ENCODE results near the gene BICDL1.
"Not testable (repeated sequence)": the region's sequence is repeated elsewhere in the genome, so short reads cannot be mapped to it uniquely, and the experiment has no call there.

Gene BICDL1

DNA sequence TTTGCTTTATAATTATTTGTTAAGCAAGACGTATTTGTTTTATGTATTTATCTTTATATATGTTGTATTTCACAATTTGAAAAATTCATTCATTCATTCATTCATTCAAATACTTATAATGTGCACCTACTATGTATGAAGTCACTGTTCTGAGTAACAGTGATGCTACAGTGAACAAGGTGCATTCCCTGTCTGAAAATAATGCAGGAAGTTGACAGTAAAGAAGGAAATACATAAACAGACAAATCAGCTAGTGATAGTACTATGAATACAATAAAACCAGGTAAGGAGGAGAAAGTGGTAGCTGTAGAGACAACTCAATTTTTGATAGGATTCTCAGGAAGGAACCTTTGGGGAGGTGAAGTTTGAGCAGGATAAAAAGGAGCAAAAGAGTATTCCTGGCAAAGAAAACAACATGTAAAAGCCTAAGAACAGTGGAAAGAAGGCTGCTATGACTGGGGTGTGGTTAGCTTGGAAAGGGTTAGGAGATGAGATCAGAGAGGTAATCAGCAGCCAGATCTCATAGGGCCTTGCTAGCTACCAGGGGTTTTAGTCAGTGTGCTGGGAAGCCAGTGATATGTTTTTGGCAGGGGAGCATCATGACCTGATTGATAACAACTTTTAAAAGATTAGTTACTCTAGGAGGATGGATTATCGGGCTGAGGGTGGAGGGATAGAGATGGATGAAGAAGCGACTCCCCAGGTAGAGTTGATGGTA lies 17.4 kb downstream of the BICDL1 start:
- peak; percentile 37 for DNase-seq
- ATAC-seq = peak; percentile 86

- peak; percentile 64 for ATAC-seq
- DNase-seq = peak; percentile 67
Observed at GRCh38 chr12:120007272-120007671, 18.2 kb downstream of the BICDL1 start.

DNA sequence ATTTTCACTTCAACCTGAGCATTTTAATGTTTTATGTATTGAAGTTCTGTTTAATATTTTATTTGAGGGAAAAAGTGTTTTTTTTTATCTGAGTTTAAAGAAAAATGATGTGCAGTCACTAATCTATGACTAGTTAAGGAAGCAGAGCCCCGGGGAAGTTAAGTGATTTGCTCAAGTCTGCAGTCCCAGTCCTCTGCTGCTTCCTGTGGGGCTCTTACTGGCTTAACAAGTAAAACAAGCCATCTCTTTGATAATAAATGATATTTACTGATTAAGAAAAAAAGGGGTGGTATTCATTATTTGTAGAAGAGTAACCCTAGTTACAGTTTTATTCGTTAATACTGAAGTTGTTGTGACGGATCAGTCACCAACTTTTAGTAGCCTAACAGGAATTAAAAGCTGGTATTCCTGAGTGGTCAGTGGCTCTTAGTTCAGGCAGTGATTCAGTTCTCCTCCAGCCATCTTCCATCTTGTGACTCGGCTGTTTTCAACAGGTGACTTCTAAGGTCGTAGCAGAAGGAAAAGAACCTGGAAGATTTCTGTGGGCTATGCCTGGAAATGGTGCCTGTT lies 21.7 kb downstream of the BICDL1 start:
- ATAC-seq (no peak), DNase-seq (no peak)

DNA sequence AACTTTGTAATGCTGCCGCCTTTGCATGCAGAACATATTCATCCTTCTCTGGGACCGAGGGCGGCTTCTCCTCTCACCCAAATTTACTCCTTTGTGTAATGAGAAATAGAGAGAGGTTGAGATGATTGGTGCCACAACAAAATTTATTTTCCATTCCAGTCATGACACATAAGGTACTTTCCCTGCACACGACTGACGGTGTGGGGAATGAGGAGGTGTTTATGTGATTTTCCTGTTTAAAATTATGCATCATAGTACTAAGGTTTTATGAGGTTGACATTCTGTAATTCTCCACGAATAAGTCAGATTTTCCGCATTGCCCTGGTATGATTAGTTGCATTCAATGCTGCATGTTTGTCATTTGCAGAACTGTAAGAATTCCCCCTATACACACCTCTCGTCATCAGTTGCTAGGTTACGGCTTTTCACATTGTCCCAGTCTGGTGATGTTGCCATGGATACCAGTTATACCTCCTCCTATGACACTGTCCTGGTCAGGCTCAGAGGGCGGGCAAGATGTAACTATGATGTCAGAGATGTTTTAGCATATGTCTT lies 23.1 kb downstream of the BICDL1 start:
- DNase-seq (peak; percentile 76), ATAC-seq (peak; percentile 83)

GRCh38 chr12:120013659-120014380 lies 24.8 kb downstream of the BICDL1 start:
- ATAC-seq = peak; percentile 37
- DNase-seq = peak; percentile 44

- DNase-seq, ATAC-seq: not testable (repeated sequence)
Observed at GRCh38 chr12:120014381-120014735, 25.3 kb downstream of the BICDL1 start.

DNA sequence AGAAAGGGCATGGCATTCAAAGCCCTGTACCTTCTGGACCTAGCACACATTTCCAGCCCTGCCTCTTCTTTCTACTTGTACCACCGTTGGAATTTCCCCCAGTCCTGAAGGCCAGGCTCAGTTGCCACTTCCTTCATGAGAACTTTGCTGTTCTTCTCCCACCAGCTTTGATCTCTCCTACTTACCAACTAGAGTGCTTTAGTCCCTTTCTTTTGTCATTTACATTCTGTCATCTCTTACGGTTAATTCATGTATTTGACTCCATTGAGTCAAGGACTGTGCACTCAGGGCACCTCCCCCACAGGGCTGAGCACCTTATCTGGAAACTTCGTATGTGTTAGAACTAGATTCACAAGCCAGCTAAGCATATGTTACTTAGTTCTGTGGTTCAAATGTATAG lies 26.3 kb downstream of the BICDL1 start:
- peak; percentile 62 for ATAC-seq
- peak; percentile 69 for DNase-seq

- not testable (repeated sequence) for ATAC-seq, DNase-seq
Observed at GRCh38 chr12:120016199-120016598, 27.2 kb downstream of the BICDL1 start.

DNA sequence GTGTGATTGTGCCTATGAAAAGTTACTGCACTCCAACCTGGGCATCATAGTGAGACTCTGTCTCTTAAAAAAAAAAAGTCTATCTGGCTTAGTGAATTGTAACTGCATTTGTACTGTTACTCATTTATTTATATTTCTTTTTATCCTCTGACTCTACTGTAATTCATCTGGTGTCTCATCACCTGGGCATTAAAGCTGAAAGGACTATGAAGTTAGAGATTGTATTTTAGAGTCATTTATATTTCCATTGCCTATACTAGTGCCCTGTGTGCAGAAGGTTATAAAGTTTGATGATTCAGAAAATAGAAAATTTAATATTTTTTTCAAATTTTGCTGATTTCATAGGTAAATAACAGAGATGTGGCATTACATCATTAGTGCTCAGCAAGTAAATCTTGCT lies 30.2 kb downstream of the BICDL1 start:
- no peak for DNase-seq
- ATAC-seq = no peak

GRCh38 chr12:120019938-120020337 lies 30.9 kb downstream of the BICDL1 start:
- DNase-seq (no peak), ATAC-seq (no peak)

GRCh38 chr12:120024193-120024592 lies 35.2 kb downstream of the BICDL1 start:
- DNase-seq = no peak
- no peak for ATAC-seq

DNA sequence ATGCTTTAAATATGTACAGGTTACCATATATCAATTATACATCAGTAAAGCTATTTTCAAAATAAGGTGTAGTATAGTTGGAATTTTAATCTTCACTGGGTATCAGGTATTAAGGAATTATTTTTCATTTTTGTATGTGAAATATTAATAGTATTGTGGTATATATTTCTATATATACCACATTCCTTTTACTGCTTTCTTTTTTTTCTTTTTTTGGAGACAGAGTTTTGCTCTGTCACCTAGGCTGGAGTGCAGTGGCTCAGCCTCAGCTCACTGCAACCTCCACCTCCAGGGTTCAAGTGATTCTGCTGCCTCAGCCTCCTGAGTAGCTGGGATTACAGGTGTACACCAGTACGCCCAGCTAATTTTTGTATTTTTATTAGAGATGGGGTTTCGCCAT lies 36.6 kb downstream of the BICDL1 start:
- DNase-seq (no peak), ATAC-seq (no peak)

- ATAC-seq (peak; percentile 86), DNase-seq (no peak)
Observed at GRCh38 chr12:120032242-120032641, 43.2 kb downstream of the BICDL1 start.

GRCh38 chr12:120037851-120038250 lies 48.8 kb downstream of the BICDL1 start:
- ATAC-seq (no peak), DNase-seq (no peak)

- DNase-seq = no peak
- ATAC-seq = no peak
Observed at GRCh38 chr12:120039711-120040110, 50.7 kb downstream of the BICDL1 start.

DNA sequence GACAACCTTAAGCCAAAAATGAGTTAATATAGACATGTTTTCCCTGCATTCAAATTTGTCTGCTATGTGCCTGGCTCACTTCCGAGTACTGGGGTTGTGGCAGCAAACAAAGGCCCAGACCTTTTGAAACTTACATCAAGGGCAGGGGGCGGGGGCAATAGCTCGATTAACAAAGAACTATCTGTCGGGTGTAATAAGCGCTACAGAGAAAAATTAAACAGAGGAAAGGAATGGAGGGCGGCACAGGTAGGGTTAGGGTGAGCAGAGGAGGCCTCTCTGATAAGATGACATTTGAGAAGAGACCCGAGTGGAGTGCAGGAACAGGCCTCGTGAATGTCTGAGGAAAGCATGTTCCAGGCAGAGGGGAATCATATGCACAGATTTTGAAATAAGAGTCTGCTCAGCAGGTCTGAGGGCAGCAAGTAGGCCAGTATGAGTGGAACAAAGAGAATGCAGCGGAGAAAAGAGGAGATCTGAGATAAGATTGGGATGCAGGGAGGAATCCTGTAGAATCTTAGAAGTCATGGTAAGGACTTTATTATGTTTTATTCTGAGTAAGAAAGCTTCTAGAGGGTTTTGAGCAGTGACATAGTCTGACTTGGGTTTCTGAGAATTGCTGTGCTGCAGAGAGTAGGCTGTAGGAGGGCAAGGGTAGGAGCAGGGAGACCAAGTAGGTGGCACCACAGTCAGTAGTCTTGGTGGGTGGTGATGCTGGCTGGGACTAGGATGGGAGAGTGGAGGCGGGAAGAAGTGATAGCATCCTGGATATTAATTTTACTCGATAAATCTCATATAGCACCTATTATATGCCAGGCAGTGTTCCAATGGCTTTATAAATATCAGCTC lies 52.6 kb downstream of the BICDL1 start:
- no peak for ATAC-seq
- DNase-seq = no peak

DNA sequence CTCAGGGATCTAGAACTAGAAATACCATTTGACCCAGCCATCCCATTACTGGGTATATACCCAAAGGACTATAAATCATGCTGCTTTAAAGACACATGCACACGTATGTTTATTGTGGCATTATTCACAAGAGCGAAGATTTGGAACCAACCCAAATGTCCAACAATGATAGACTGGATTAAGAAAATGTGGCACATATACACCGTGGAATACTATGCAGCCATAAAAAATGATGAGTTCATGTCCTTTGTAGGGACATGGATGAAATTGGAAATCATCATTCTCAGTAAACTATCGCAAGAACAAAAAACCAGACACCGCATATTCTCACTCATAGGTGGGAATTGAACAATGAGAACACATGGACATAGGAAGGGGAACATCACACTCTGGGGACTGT lies 56.3 kb downstream of the BICDL1 start:
- not testable (repeated sequence) for ATAC-seq, DNase-seq

- ATAC-seq (no peak), DNase-seq (no peak)
Observed at GRCh38 chr12:120047072-120047471, 58.0 kb downstream of the BICDL1 start.

GRCh38 chr12:120048263-120048662 lies 59.2 kb downstream of the BICDL1 start:
- ATAC-seq (no peak), DNase-seq (no peak)

- DNase-seq (no peak), ATAC-seq (no peak)
Observed at GRCh38 chr12:120049426-120049825, 60.4 kb downstream of the BICDL1 start.

DNA sequence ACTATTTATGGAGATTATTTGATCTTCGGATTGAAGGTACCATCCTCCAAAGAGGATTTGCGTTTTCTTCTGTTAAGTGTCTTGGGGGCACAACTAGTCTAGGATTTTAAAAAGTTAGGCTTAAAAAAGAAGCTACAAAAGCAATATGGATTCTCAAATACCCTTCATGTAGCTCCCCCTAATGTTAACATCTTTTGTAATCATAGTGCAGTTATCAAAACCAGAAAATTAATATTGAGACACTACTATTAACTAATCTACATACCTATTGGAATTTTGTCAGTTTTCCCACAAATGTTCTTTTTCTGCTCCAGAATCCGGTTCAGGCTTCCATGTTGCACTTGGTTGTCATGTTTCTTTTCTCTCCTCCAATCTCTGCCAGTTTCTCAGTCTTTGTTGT lies 62.5 kb downstream of the BICDL1 start:
- no peak for DNase-seq
- no peak for ATAC-seq

- ATAC-seq = no peak
Observed at GRCh38 chr12:120054293-120054692, 65.3 kb downstream of the BICDL1 start.

More at GRCh38 chr12:120054293-120054692, 65.3 kb downstream of the BICDL1 start:
- no peak for DNase-seq
